DMS 273 (cell line): ENCODE data around the gene CD19.
A peak's percentile ranks its signal among the peaks of the same experiment; 100 is the strongest.
"Not testable (repeated sequence)": the region's sequence is repeated elsewhere in the genome, so short reads cannot be mapped to it uniquely, and the experiment has no call there.

Experiments used
- DNase-seq: peaks from one replicate; lab custom pipeline; 2025; ENCODE audit not compliant: unreplicated experiment; lab: John Stamatoyannopoulos, UW

Gene CD19

DNA sequence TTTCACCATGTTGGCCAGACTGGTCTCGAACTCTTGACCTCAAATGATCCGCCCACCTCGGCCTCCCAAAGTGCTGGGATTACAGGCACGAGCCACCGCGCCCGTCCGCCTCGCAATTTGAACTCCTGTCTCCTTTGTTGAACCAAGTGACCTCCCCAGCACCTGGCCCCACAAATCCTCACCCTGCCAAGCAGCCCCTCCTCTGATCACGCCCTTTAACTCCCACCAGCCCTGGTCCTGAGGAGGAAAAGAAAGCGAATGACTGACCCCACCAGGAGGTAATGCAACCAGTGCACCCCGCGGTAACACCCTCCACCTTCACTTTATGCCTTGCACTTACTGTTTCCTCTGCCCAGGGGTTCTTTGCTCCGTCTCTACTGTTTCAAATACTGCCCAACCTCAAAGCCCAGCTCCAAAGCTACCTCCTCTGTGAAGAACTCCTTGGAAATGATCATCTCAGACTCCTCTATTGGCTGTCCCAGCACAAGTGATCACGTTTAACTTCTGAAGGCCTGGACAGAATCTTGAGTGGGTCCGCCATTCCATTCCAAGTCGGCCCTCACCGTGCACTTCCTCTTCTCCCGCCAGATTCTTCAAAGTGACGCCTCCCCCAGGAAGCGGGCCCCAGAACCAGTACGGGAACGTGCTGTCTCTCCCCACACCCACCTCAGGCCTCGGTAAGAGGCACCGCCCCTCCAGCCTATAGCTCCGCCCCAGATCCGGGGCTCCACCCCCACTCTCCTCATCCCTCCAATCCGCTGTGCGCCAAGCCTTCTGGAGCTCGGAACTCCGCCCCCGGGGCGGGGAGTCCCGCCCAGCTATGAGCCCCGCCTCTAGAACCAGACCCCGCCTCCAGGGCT lies 4.4 kb downstream of the CD19 start:
- peak; percentile 70 for DNase-seq

- DNase-seq, result no peak
Observed at GRCh38 chr16:28936784-28937155, 5.0 kb downstream of the CD19 start.

DNA sequence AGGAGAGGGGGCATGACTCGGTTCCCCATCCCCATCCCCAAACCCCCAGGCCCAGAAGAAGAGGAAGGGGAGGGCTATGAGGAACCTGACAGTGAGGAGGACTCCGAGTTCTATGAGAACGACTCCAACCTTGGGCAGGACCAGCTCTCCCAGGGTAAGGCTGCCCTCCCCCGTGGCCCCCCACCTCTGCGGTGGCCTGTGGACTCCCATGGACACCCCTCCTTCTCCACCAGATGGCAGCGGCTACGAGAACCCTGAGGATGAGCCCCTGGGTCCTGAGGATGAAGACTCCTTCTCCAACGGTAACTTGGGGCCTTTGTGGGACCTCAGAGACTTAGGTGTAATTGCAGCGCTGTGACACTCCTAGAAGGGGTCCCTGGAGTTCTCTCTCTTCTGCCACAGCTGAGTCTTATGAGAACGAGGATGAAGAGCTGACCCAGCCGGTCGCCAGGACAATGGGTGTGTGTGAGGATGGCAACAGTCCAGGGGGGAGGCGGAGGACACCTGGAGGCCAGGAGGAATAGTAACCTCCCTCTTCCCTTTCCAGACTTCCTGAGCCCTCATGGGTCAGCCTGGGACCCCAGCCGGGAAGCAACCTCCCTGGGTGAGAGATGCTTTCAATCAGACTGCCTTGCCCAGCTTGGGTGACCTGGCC lies 5.6 kb downstream of the CD19 start:
- DNase-seq, result no peak

- no peak for DNase-seq
Observed at GRCh38 chr16:28938721-28939120, 7.0 kb downstream of the CD19 start.

- DNase-seq, result not testable (repeated sequence)
Observed at GRCh38 chr16:28939825-28940224, 8.1 kb downstream of the CD19 start.

- DNase-seq, result peak; percentile 40
Observed at GRCh38 chr16:28943281-28943680, 11.5 kb downstream of the CD19 start.

DNA sequence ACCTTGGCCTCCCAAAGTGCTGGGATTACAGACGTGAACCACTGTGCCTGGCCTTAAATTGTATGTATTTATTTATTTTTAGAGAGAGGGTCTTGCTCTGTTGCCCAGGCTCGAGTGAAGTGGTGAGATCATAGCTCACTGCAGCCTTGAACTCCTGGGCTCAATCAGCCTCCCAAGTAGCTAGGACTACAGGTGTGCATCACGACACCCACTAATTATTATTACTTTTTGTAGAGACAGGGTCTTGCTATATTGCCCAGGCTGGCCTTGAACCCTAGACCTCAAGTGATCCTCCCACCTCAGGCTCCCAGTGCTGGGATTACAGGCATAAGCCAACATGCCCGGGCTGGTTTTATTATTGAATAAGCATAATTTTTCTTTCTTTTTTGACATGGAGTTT lies 14.9 kb downstream of the CD19 start:
- no peak for DNase-seq

DNA sequence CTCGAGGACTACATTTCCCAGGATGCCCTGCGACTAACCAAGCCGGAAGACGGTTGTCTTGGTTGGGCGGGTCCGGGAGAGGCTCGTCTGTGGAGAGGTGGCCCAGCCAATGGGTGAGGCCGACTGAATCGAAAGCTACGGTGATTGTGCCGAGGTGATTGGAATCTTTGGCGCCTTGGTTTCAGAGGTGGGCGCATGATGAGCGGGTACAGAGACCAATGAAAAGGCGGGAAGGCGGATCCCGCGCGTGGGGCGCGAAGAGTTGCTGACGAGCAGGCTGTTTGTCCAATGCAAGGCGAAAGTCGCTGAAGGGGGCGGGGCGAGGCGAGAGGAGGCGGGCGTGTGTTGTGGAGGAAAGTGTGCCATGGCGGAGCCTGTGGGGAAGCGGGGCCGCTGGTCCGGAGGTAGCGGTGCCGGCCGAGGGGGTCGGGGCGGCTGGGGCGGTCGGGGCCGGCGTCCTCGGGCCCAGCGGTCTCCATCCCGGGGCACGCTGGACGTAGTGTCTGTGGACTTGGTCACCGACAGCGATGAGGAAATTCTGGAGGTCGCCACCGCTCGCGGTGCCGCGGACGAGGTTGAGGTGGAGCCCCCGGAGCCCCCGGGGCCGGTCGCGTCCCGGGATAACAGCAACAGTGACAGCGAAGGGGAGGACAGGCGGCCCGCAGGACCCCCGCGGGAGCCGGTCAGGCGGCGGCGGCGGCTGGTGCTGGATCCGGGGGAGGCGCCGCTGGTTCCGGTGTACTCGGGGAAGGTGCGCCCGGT lies 19.1 kb downstream of the CD19 start, which contains the start of gene NFATC2IP:
TSS of gene NFATC2IP (plus strand) at position 290 of the 762 bp plus-strand sequence. CDS start at position 365, 75 bp downstream.
- peak; percentile 100 for DNase-seq

GRCh38 chr16:28951410-28951943 lies 19.7 kb downstream of the CD19 start:
- no peak for DNase-seq

DNA sequence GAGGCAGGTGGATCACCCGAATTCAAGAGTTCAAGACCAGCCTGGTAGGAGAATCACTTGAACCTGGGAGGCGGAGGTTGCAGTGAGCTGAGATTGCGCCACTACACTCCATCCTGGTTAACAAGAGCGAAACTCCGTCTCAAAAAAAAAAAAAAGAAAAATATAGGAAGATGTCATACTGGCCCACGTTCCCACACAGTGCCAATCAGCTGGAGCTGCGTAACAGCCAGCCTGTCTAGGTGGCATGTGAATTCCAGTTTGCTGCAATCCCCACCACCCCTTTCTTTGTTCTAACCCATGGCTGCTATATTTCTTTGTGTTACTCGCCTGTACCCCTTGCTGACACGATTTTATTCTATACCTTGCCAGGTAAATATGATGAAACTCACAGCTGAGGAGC lies 26.4 kb downstream of the CD19 start:
- no peak for DNase-seq

DNA sequence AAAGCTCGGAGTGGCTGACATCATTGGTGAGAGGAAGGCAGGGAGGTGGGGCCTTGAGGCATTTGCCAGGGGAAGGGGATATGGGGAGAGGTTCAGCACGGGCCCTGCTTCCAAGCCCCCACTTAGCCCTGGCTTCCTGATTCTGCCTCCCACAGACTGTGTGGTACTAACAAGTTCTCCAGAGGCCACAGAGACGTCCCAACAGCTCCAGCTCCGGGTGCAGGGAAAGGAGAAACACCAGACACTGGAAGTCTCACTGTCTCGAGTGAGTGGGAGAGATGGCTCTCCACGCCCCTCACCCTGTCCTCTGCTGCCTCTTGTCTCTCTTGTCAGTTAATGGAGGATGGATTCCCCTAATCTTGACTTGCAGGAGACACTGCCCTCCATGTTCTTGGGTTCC lies 27.1 kb downstream of the CD19 start:
- DNase-seq, result no peak

DNA sequence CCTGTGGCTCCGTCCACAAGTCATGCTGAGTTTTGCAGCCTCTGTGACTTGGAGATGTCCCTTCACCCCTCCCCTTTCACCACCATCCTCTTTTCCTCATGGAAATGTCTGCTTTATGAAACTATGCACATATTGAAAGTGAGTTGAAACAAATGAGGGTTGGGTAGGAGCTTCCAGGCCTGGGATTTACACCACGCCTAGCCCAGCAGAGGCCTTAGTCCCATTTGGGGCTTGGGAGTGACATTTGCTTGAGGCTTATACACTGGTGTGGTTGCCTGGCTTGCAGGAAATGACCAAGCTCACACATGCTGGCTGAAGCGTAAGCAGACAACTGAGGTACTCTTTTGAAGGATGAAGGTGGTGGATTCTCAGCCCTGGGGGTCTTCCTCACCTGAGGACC lies 32.3 kb downstream of the CD19 start:
- no peak for DNase-seq

DNA sequence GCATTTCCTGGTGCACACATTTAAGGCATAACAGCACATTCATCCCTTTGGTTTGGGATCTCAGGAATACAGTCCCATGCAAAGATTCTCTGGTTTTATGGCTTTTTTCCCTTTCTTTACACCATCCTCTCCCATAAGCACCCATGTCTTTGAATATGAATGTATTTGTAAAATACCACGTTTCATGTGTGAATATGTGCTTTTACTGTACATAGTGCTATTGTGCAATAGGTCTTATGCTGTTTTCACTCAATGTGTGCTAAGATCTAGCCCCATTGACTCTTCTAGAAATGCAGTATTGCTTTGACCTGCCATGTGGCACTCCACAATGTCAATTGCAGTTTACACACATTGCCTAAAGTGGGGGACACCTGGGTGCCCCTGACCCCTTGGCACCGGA lies 32.7 kb downstream of the CD19 start:
- no peak for DNase-seq

- no peak for DNase-seq
Observed at GRCh38 chr16:28967156-28967555, 35.4 kb downstream of the CD19 start.

- not testable (repeated sequence) for DNase-seq
Observed at GRCh38 chr16:28969696-28970095, 37.9 kb downstream of the CD19 start.

DNA sequence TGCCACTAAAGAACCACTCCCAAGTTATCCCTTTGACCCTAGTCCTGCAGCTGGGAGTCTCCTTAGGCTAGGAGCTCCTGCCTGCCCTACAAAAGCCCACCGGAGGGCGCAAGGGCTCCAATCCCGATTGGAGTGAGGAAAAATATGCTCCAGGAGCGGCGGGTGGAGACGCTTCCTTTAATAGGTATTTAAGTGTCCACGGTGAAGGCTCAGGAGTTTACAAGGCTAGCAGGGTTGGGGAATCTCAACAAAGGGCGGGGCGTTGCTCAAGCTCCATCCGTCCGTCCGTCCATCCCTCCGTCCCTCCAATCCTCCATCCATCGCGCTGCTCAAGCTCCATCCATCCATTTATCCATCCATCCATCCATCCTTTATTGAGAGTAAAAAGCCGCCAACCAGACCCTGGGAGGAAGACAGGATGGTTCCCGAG lies 42.3 kb downstream of the CD19 start:
- peak; percentile 92 for DNase-seq

- peak; percentile 99 for DNase-seq
Observed at GRCh38 chr16:28974437-28975157, 42.8 kb downstream of the CD19 start, which contains the start of gene SPNS1. SPNS1 (plus strand) TSS chr16:28974778; CDS start chr16:28975152, 374 bp downstream.

- peak; percentile 40 for DNase-seq
Observed at GRCh38 chr16:28975158-28975599, 43.4 kb downstream of the CD19 start.

GRCh38 chr16:28977703-28978662 lies 46.2 kb downstream of the CD19 start:
- peak; percentile 27 for DNase-seq
